WTC11 (cell line): ENCODE data around the gene SRP9. TPM values are rescaled to one million over a fixed set of nuclear protein-coding genes. Genes with fewer than 3 reads are reported as not detected.

Source experiments
- ATAC-seq: fragments of 200-7000 bp; cut with Tn5 transposase; 2 replicates; pipeline ENCODE4 v1.10.0; 2021; ENCODE audit warnings: mild to moderate bottlenecking, moderate library complexity
- CTCF ChIA-PET: fragments of 300-600 bp; sonication (Branson Sonifier 250); formaldehyde crosslinking; loops from one replicate; lab custom pipeline; 2021; ENCODE audit warnings: antibody characterized with exemption; lab: Charles Lee
- POLR2A ChIA-PET: fragments of 350-600 bp; sonication (Branson Sonifier 250); formaldehyde crosslinking; loops from one replicate; lab custom pipeline; 2021; ENCODE audit warnings: antibody characterized with exemption; lab: Charles Lee
- DNase-seq: peaks from one replicate; pipeline ENCODE4 v3.0.0; 2021; ENCODE audit warnings: low spot score
- H3K27ac Mint-ChIP-seq: 2 replicates; pipeline ENCODE4 v1.8.0; 2021; ENCODE audit warnings: mixed read lengths
- H3K27me3 Mint-ChIP-seq: 2 replicates; pipeline ENCODE4 v1.8.0; 2021; ENCODE audit warnings: low read depth, mild to moderate bottlenecking, moderate library complexity, mixed read lengths
- H3K36me3 Mint-ChIP-seq: 2 replicates; pipeline ENCODE4 v1.8.0; 2021; ENCODE audit warnings: mixed read lengths
- H3K4me1 Mint-ChIP-seq: 2 replicates; pipeline ENCODE4 v1.8.0; 2022; ENCODE audit warnings: mixed read lengths
- H3K4me3 Mint-ChIP-seq: 2 replicates; pipeline ENCODE4 v1.8.0; 2021; ENCODE audit warnings: mild to moderate bottlenecking, moderate library complexity, mixed read lengths
- H3K9me3 Mint-ChIP-seq: 2 replicates; pipeline ENCODE4 v1.8.0; 2021; ENCODE audit warnings: mixed read lengths
- CREM ChIP-seq: sonication (generic); formaldehyde crosslinking; IDR thresholded peaks from 2 replicates; pipeline ENCODE4 v1.8.1; 2022; ENCODE audit warnings: mild to moderate bottlenecking, missing genetic modification reagents, moderate library complexity
- ETV6 ChIP-seq: sonication (generic); formaldehyde crosslinking; IDR thresholded peaks from 2 replicates; pipeline ENCODE4 v1.8.1; 2022; ENCODE audit warnings: mild to moderate bottlenecking, missing genetic modification reagents
- GRHL2 ChIP-seq: fragments of 250-450 bp; sonication (Bioruptor Pico); IDR thresholded peaks from 2 replicates; pipeline ENCODE4 v1.8.0; 2022; ENCODE audit warnings: mild to moderate bottlenecking, moderate library complexity; ENCODE audit not compliant: insufficient replicate concordance, severe bottlenecking
- GTF2I ChIP-seq: fragments of 250-450 bp; sonication (Bioruptor Pico); conservative IDR thresholded peaks from 2 replicates; pipeline ENCODE4 v1.4.0; 2021; ENCODE audit warnings: mild to moderate bottlenecking
- MYBL2 ChIP-seq: sonication (generic); formaldehyde crosslinking; IDR thresholded peaks from 2 replicates; pipeline ENCODE4 v1.8.1; 2023; ENCODE audit warnings: mild to moderate bottlenecking, moderate library complexity, missing genetic modification reagents
- NFE2L1 ChIP-seq: sonication (generic); formaldehyde crosslinking; IDR thresholded peaks from 2 replicates; pipeline ENCODE4 v1.8.1; 2023; ENCODE audit warnings: missing genetic modification reagents
- NFYB ChIP-seq: sonication (generic); formaldehyde crosslinking; conservative IDR thresholded peaks from 2 replicates; pipeline ENCODE4 v1.8.0; 2022; ENCODE audit warnings: low read depth, missing genetic modification reagents
- NR1H2 ChIP-seq: sonication (generic); formaldehyde crosslinking; IDR thresholded peaks from 2 replicates; pipeline ENCODE4 v1.9.0; 2021; ENCODE audit warnings: mild to moderate bottlenecking, moderate library complexity, missing genetic modification reagents
- NR3C1 ChIP-seq: sonication (generic); formaldehyde crosslinking; conservative IDR thresholded peaks from 2 replicates; pipeline ENCODE4 v1.8.1; 2023; ENCODE audit warnings: low read depth, mild to moderate bottlenecking, missing genetic modification reagents
- OVOL2 ChIP-seq: fragments of 250-450 bp; sonication (Bioruptor Pico); IDR thresholded peaks from 2 replicates; pipeline ENCODE4 v1.9.0; 2021; ENCODE audit warnings: mild to moderate bottlenecking, borderline replicate concordance
- SOX15 ChIP-seq: fragments of 250-450 bp; sonication (Bioruptor Pico); IDR thresholded peaks from 2 replicates; pipeline ENCODE4 v1.9.0; 2021; ENCODE audit warnings: mild to moderate bottlenecking
- TEAD1 ChIP-seq: sonication (generic); formaldehyde crosslinking; IDR thresholded peaks from 2 replicates; pipeline ENCODE4 v1.8.0; 2022; ENCODE audit warnings: mild to moderate bottlenecking, missing genetic modification reagents
- TEAD4 ChIP-seq: sonication (generic); formaldehyde crosslinking; IDR thresholded peaks from 2 replicates; pipeline ENCODE4 v1.8.0; 2022; ENCODE audit warnings: mild to moderate bottlenecking, missing genetic modification reagents
- ZNF138 ChIP-seq: sonication (generic); formaldehyde crosslinking; conservative IDR thresholded peaks from 2 replicates; pipeline ENCODE4 v1.8.1; 2022; ENCODE audit warnings: mild to moderate bottlenecking, moderate library complexity, missing genetic modification reagents
- ZNF219 ChIP-seq: sonication (generic); formaldehyde crosslinking; IDR thresholded peaks from 2 replicates; pipeline ENCODE4 v1.8.0; 2023; ENCODE audit warnings: missing genetic modification reagents, mild to moderate bottlenecking, borderline replicate concordance
- total RNA-seq: library from RNA; stranded (reverse); gene quantifications from 3 replicates; pipeline ENCODE4 v1.2.3, GENCODE V29; 2021
- TF ChIP-seq, protein P1 (sequence below): sonication (generic); formaldehyde crosslinking; IDR thresholded peaks from 2 replicates; pipeline ENCODE4 v1.8.1; 2023; ENCODE audit warnings: mild to moderate bottlenecking, missing genetic modification reagents, borderline replicate concordance
- TF ChIP-seq, protein P2 (sequence below): sonication (generic); formaldehyde crosslinking; IDR thresholded peaks from 2 replicates; pipeline ENCODE4 v1.8.1; 2022; ENCODE audit warnings: missing genetic modification reagents, borderline replicate concordance
- TF ChIP-seq, protein P3 (sequence below): fragments of 250-450 bp; sonication (Bioruptor Pico); IDR thresholded peaks from 2 replicates; pipeline ENCODE4 v1.9.0; 2021; ENCODE audit warnings: moderate library complexity, mild to moderate bottlenecking, inconsistent platforms, borderline replicate concordance
- TF ChIP-seq, protein P4 (sequence below): sonication (generic); formaldehyde crosslinking; IDR thresholded peaks from 2 replicates; pipeline ENCODE4 v1.8.0; 2023; ENCODE audit warnings: missing genetic modification reagents
- TF ChIP-seq, protein P5 (sequence below): sonication (generic); formaldehyde crosslinking; IDR thresholded peaks from 2 replicates; pipeline ENCODE4 v1.8.1; 2023; ENCODE audit warnings: mild to moderate bottlenecking, missing genetic modification reagents
- TF ChIP-seq, protein P6 (sequence below): sonication (generic); formaldehyde crosslinking; conservative IDR thresholded peaks from 2 replicates; pipeline ENCODE4 v1.8.1; 2022; ENCODE audit warnings: mild to moderate bottlenecking, missing genetic modification reagents
- TF ChIP-seq, protein P7 (sequence below): sonication (generic); formaldehyde crosslinking; IDR thresholded peaks from 2 replicates; pipeline ENCODE4 v1.8.0; 2022; ENCODE audit warnings: mild to moderate bottlenecking, missing genetic modification reagents

Gene SRP9
- total RNA-seq, 1 experiment from 2014 or later: 375 TPM

DNA sequence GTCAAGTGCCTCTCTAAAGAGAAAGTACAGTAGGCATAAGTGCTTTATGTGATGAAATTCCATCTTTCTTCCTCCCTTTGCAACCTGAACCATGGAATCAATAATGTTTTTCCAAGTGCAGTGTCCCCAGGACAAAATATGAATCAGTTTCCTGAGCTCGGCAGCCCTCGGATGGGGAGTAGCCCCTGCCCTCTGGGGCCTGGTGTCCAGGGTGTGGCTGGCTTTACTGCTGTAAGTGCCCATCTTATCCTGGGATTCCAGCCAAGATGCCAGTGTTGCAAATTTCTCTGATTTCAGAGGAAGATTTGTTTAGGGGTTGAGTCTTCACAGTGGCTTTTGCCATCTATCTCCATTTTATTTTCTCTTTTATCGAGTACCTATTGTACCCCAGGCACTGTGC is 40.5 kb upstream of the SRP9 start (continued):
- TF ChIP-seq, protein P1, sequence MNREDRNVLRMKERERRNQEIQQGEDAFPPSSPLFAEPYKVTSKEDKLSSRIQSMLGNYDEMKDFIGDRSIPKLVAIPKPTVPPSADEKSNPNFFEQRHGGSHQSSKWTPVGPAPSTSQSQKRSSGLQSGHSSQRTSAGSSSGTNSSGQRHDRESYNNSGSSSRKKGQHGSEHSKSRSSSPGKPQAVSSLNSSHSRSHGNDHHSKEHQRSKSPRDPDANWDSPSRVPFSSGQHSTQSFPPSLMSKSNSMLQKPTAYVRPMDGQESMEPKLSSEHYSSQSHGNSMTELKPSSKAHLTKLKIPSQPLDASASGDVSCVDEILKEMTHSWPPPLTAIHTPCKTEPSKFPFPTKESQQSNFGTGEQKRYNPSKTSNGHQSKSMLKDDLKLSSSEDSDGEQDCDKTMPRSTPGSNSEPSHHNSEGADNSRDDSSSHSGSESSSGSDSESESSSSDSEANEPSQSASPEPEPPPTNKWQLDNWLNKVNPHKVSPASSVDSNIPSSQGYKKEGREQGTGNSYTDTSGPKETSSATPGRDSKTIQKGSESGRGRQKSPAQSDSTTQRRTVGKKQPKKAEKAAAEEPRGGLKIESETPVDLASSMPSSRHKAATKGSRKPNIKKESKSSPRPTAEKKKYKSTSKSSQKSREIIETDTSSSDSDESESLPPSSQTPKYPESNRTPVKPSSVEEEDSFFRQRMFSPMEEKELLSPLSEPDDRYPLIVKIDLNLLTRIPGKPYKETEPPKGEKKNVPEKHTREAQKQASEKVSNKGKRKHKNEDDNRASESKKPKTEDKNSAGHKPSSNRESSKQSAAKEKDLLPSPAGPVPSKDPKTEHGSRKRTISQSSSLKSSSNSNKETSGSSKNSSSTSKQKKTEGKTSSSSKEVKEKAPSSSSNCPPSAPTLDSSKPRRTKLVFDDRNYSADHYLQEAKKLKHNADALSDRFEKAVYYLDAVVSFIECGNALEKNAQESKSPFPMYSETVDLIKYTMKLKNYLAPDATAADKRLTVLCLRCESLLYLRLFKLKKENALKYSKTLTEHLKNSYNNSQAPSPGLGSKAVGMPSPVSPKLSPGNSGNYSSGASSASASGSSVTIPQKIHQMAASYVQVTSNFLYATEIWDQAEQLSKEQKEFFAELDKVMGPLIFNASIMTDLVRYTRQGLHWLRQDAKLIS (CRISPR knock-in tag): no peak

DNA sequence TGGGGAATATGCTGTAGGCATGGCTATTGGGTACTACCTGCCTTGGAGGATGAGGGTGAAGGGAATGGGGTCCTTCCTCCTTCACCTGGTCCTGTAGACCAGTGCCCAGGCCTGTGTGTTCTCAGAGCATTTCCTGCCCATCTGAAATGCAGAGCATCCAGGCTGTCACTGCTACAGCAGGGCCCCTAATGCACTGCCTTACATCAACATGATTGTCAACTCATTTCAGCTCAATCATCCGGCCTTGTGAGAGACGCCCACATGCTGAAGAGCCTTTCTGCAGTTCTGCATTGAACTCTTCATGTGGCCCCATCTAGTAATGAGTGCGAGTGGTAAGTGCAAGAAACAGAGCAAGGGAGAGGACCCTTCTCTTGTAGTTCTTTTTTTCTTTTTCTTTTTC is 39.8 kb upstream of the SRP9 start:
- ChIA-PET POLR2A (interaction anchor here (0.6 kb wide), 1 partner anchor 34 kb away, joined by 4 read pairs; no protein-coding TSS in a partner anchor), CTCF (interaction anchor here (0.7 kb wide), 1 partner anchor 24 kb away, joined by 3 read pairs; no protein-coding TSS in a partner anchor)
- H3K36me3 Mint-ChIP-seq: no peaks in the 10 kb centered on the region

DNA sequence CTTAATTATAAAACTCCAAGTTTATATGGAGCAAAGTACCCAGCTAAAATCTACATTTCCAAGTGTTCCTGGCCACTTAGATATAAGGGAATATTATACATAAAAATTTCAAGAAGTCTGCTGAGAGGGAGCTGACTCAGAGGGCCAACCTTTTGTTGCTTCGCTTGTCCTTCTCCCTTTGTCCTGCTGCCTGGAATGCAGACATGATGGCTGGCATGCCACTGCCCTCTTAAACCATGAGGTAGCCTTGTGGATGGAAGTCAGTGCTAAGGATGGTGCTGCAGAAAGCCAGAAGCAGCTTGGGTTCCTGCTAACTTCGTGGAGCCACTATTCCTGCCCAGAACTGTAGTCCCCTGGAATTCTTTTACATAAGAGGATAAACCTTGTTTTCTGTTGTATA is 38.9 kb upstream of the SRP9 start:
- CTCF ChIA-PET: no interaction called here
- H3K36me3 Mint-ChIP-seq: no peaks in the 10 kb centered on the region
- H3K27ac Mint-ChIP-seq: no peak overlapping the region
- TF ChIP-seq, protein P2, sequence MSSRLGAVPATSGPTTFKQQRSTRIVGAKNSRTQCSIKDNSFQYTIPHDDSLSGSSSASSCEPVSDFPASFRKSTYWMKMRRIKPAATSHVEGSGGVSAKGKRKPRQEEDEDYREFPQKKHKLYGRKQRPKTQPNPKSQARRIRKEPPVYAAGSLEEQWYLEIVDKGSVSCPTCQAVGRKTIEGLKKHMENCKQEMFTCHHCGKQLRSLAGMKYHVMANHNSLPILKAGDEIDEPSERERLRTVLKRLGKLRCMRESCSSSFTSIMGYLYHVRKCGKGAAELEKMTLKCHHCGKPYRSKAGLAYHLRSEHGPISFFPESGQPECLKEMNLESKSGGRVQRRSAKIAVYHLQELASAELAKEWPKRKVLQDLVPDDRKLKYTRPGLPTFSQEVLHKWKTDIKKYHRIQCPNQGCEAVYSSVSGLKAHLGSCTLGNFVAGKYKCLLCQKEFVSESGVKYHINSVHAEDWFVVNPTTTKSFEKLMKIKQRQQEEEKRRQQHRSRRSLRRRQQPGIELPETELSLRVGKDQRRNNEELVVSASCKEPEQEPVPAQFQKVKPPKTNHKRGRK (CRISPR knock-in tag): no peak
- TF ChIP-seq NFE2L1 (no peak), GTF2I (CRISPR knock-in tag) (0 out of 2 replicates have a peak, but pooled peaks have one; percentile 26)
- peaks cover 59% of the 10 kb centered on the region for H3K27me3 Mint-ChIP-seq
- H3K4me3 Mint-ChIP-seq: no peak overlapping the region
- H3K4me1 Mint-ChIP-seq: peaks cover 6% of the 10 kb centered on the region
- ATAC-seq (no peak), DNase-seq (no peak)
- POLR2A ChIA-PET: interaction anchor here (0.6 kb wide), 1 partner anchor 35 kb away, joined by 4 read pairs; no protein-coding TSS in a partner anchor
- no peaks in the 10 kb centered on the region for H3K9me3 Mint-ChIP-seq

More for the DNA sequence above, 39.8 kb upstream of the SRP9 start:
- TF ChIP-seq SOX15 (CRISPR knock-in tag) (no peak), TEAD4 (no peak), ZNF219 (CRISPR knock-in tag) (no peak)
- Mint-ChIP-seq H3K27ac (no peak overlapping the region), H3K4me1 (peaks cover 9% of the 10 kb centered on the region), H3K4me3 (no peak overlapping the region), H3K9me3 (no peaks in the 10 kb centered on the region), H3K27me3 (peaks cover 57% of the 10 kb centered on the region)
- no peak for DNase-seq
- ATAC-seq: no peak

DNA sequence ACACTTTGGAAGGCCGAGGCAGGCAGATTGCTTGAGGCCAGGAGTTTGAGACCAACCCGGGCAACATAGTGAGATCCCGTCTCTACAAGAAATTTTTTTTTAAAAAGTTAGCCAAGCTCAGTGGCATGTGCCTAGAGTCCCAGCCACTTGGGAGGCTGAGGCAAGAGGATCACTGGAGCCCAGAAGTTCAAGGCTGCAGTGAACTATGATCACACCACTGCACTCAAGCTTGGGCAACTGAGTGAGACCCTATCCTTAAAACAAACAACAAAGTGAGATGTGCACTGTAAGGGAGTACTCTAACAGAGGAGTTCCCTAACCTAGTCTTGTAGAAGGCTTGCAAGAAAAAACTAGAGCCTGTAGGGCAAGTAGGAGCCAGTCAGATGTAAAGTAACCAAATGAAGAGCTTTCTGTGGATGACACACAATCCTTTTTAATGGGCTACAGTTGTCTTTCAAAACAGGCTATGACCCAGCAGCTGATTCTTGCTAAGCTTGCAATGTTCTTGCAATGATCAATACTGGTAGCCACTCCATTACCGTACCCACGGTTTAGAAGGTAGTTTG is 38.0 kb upstream of the SRP9 start:
- Mint-ChIP-seq H3K4me3 (no peak overlapping the region), H3K4me1 (peaks cover 4% of the 10 kb centered on the region; the same call in 1 of the 2 replicates), H3K27ac (no peak overlapping the region), H3K9me3 (no peaks in the 10 kb centered on the region), H3K27me3 (peaks cover 61% of the 10 kb centered on the region), H3K36me3 (no peaks in the 10 kb centered on the region)
- ATAC-seq (no peak), DNase-seq (no peak)
- CTCF ChIA-PET: interaction anchor here (1.5 kb wide), 1 partner anchor 32 kb away, joined by 6 read pairs; no protein-coding TSS in a partner anchor
- TF ChIP-seq, protein P3, sequence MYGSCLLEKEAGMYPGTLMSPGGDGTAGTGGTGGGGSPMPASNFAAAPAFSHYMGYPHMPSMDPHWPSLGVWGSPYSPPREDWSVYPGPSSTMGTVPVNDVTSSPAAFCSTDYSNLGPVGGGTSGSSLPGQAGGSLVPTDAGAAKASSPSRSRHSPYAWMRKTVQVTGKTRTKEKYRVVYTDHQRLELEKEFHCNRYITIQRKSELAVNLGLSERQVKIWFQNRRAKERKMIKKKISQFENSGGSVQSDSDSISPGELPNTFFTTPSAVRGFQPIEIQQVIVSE (CRISPR knock-in tag): no peak
- TF ChIP-seq, protein P4, sequence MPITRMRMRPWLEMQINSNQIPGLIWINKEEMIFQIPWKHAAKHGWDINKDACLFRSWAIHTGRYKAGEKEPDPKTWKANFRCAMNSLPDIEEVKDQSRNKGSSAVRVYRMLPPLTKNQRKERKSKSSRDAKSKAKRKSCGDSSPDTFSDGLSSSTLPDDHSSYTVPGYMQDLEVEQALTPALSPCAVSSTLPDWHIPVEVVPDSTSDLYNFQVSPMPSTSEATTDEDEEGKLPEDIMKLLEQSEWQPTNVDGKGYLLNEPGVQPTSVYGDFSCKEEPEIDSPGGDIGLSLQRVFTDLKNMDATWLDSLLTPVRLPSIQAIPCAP: no peak
- TF ChIP-seq, protein P5, sequence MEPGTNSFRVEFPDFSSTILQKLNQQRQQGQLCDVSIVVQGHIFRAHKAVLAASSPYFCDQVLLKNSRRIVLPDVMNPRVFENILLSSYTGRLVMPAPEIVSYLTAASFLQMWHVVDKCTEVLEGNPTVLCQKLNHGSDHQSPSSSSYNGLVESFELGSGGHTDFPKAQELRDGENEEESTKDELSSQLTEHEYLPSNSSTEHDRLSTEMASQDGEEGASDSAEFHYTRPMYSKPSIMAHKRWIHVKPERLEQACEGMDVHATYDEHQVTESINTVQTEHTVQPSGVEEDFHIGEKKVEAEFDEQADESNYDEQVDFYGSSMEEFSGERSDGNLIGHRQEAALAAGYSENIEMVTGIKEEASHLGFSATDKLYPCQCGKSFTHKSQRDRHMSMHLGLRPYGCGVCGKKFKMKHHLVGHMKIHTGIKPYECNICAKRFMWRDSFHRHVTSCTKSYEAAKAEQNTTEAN: no peak
- TF ChIP-seq NR3C1 (CRISPR knock-in tag) (no peak), OVOL2 (no peak), MYBL2 (CRISPR knock-in tag) (no peak), GRHL2 (no peak), TEAD1 (CRISPR knock-in tag) (no peak), CREM (CRISPR knock-in tag) (no peak), NR1H2 (CRISPR knock-in tag) (no peak), ZNF219 (CRISPR knock-in tag) (no peak), ETV6 (CRISPR knock-in tag) (no peak), NFYB (CRISPR knock-in tag) (no peak), ZNF138 (CRISPR knock-in tag) (no peak)
- TF ChIP-seq, protein P6, sequence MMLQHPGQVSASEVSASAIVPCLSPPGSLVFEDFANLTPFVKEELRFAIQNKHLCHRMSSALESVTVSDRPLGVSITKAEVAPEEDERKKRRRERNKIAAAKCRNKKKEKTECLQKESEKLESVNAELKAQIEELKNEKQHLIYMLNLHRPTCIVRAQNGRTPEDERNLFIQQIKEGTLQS: no peak
- TF ChIP-seq, protein P7, sequence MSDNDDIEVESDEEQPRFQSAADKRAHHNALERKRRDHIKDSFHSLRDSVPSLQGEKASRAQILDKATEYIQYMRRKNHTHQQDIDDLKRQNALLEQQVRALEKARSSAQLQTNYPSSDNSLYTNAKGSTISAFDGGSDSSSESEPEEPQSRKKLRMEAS (CRISPR knock-in tag): no peak
- POLR2A ChIA-PET: interaction anchor here (0.6 kb wide), 1 partner anchor 131 kb away, joined by 6 read pairs; no protein-coding TSS in a partner anchor
